HG03558 (cell line): ENCODE results near the gene TADA2A.
"Not testable (repeated sequence)": the region's sequence is repeated elsewhere in the genome, so short reads cannot be mapped to it uniquely, and the experiment has no call there.

Source experiments
- ATAC-seq: cut with Tn5 transposase; IDR thresholded peaks from one replicate; pipeline ENCODE4 v1.9.1; 2021; ENCODE audit warnings: moderate number of reproducible peaks; ENCODE audit not compliant: unreplicated experiment; ENCODE audit errors: extremely low read depth

Gene TADA2A

GRCh38 chr17:37393352-37393751 lies 13.3 kb upstream of the TADA2A start:
- no peak for ATAC-seq

- no peak for ATAC-seq
Observed at GRCh38 chr17:37399265-37399803, 7.4 kb upstream of the TADA2A start.

GRCh38 chr17:37400505-37400904 lies 6.2 kb upstream of the TADA2A start:
- ATAC-seq = no peak

- not testable (repeated sequence) for ATAC-seq
Observed at GRCh38 chr17:37405522-37405921, 1.2 kb upstream of the TADA2A start.

- peak; percentile 8 for ATAC-seq
Observed at GRCh38 chr17:37405955-37406634, 591 bp upstream of the TADA2A start.

- not testable (repeated sequence) for ATAC-seq
Observed at GRCh38 chr17:37408145-37408479, 1.4 kb downstream of the TADA2A start.

- no peak for ATAC-seq
Observed at GRCh38 chr17:37410357-37410756, 3.7 kb downstream of the TADA2A start.

- ATAC-seq = no peak
Observed at GRCh38 chr17:37413875-37414519, 7.3 kb downstream of the TADA2A start.

GRCh38 chr17:37417852-37418251 lies 11.2 kb downstream of the TADA2A start:
- ATAC-seq = no peak

GRCh38 chr17:37422971-37423625 lies 16.4 kb downstream of the TADA2A start:
- no peak for ATAC-seq

- ATAC-seq = no peak
Observed at GRCh38 chr17:37425268-37425667, 18.6 kb downstream of the TADA2A start.

GRCh38 chr17:37429039-37429438 lies 22.4 kb downstream of the TADA2A start:
- ATAC-seq = no peak

- no peak for ATAC-seq
Observed at GRCh38 chr17:37429453-37429852, 22.8 kb downstream of the TADA2A start.

- ATAC-seq = no peak
Observed at GRCh38 chr17:37430051-37430627, 23.5 kb downstream of the TADA2A start.

GRCh38 chr17:37432671-37433070 lies 26.0 kb downstream of the TADA2A start:
- ATAC-seq = no peak

- no peak for ATAC-seq
Observed at GRCh38 chr17:37438141-37438540, 31.5 kb downstream of the TADA2A start.

- ATAC-seq = no peak
Observed at GRCh38 chr17:37440424-37440823, 33.7 kb downstream of the TADA2A start.

- not testable (repeated sequence) for ATAC-seq
Observed at GRCh38 chr17:37441369-37442014, 34.8 kb downstream of the TADA2A start.

GRCh38 chr17:37446027-37446426 lies 39.3 kb downstream of the TADA2A start:
- ATAC-seq = no peak

- no peak for ATAC-seq
Observed at GRCh38 chr17:37447641-37448040, 41.0 kb downstream of the TADA2A start.
